Activated CD8-positive, alpha-beta memory T cell treated with anti-CD3 and anti-CD28 coated beads, Interleukin-2, amount 50 U/mL, for 48 hours (primary cell): ENCODE data around the gene ZSCAN16.
A peak's percentile ranks its signal among the peaks of the same experiment; 100 is the strongest.
"Not testable (repeated sequence)": the region's sequence is repeated elsewhere in the genome, so short reads cannot be mapped to it uniquely, and the experiment has no call there.

ENCODE experiments used
- DNase-seq: peaks from one replicate; pipeline ENCODE4 v3.0.0-alpha.2; 2020

The ZSCAN16 gene

DNA sequence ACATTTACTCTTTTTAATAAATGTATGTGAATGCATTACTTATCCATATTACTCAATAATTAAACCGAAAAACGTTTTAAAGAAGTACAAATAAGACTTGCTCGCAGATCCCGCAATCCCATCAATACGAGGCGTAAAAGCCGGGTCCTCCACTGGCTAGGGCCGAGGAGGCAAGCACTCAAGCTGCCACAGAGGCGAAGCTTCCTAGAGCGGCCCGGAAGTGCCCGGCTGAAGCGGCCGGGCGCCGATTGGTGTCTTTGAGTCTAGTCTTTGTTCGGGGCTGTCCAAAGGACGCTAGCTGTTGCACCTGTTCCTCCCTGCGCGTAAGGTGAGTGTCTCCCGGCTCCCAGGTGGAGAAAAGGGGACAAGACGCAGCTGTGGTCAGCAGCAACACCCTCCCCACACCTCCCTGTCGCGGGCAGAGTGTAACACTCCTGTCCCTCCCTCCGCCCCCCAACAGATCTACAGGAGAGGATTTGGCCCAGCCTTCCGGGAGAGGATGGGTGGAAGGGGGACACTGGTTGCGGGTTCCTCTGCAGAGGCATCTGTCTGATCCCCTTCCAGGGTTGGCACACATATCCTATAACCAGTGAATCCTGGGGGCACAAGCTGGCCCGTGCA, at the start of gene ZSCAN16:
ZSCAN16 (plus strand) TSS at position 260 of the 621 bp plus-strand sequence. CDS start 835 bp downstream, outside the sequence.
- peak; percentile 86 for DNase-seq

- no peak for DNase-seq
These were observed 46.4 kb upstream of the ZSCAN16 start for GRCh38 chr6:28078050-28078449.

DNA sequence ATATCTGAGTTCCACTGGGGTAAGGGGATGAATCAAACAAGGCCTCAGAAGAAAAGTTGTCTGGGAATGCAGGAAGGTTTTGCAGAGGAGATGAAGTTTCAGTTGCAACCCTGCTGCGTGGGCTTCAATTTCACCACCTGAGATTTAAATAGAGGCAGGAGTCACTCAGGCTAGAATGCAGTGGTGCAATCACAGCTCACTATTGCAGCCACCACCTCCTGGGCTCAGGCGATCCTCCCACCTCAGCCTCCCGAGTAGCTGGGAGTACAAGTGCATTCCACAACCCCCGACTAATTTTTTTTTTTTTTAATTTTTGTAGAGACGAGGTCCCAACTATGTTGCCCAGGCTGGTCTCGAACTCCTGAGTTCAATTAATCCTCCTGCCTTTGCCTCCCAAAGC, 45.6 kb upstream of the ZSCAN16 start:
- DNase-seq: no peak

DNA sequence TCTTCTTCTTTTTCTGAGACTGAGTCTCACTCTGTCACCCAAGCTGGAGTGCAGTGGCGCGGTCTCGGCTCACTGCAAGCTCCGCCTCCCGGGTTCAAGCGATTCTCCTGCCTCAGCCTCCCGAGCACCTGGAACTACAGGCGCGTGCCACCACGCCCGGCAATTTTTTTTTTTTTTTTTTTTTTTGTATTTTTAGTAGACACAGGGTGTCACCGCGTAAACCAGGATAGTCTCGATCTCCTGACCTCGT, 44.1 kb upstream of the ZSCAN16 start, which contains the start of gene ZNF165:
ZNF165 (plus strand) TSS at position 188 of the 250 bp plus-strand sequence. CDS start 4,913 bp downstream, outside the sequence.
- DNase-seq: not testable (repeated sequence)

- DNase-seq: peak; percentile 97
These were observed 43.6 kb upstream of the ZSCAN16 start for GRCh38 chr6:28080631-28081485.

DNA sequence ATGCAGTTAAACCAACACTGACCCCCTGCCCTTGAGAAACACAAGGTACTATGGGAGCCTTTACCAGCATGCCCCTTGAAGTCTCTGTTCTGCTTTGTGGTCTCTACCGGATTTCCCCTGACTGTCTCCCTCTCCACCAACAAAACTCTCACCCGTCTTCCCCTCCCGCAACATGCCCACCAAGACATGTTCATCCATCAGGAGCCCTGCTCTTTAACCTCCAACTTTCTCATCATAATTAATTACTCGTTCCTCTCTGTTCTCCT, 43.0 kb upstream of the ZSCAN16 start:
- no peak for DNase-seq

DNA sequence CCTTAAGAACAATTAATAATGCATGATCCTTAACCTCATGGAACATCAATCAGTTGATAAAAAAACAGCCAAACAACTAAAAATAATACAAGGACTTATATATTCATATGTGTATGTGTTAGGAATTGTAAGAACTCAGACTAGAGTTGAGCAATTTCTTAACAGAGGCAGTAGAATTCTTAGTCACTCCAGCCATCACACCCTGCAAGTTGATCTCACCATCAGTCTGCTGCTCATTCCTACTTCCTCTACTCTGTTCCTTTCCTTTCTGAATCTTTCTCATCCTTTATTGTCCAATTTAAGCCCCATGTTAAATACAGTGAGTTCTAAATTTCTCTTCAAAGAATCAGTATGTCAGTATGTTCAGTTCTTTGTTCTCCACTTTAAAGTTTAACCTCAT, 41.5 kb upstream of the ZSCAN16 start:
- no peak for DNase-seq

- DNase-seq: no peak
These were observed 35.4 kb upstream of the ZSCAN16 start for GRCh38 chr6:28089054-28089453.

GRCh38 chr6:28090917-28091586, 33.4 kb upstream of the ZSCAN16 start:
- no peak for DNase-seq

DNA sequence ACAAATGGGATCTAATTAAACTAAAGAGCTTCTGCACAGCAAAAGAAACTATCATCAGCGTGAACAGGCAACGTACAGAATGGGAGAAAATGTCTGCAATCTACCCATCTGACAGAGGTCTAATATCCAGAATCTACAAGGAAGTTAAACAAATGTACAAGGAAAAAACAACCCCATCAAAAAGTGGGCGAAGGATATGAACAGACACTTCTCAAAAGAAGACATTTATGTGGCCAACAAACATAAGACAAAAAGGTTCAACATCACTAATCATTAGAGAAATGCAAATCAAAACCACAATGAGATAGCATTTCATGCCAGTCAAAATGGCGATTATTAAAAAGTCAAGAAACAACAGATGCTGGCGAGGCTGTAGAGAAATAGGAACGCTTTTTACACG, 22.2 kb upstream of the ZSCAN16 start:
- DNase-seq: not testable (repeated sequence)

DNA sequence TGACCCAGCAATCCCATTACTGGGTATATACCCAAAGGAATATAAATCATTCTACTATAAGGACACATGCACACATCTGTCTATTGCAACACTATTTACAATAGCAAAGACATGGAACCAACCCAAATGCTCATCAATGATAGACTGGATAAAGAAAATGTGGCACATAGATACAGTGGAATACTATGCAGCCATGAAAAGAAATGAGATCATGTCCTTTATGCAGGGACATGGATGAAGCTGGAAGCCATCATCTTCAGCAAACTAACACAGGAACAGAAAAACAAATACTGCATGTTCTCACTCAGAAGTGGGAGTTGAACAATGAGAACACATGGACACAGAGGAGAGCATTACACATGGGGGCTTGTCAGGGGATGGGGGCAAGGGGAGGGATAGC, 21.7 kb upstream of the ZSCAN16 start:
- not testable (repeated sequence) for DNase-seq

DNA sequence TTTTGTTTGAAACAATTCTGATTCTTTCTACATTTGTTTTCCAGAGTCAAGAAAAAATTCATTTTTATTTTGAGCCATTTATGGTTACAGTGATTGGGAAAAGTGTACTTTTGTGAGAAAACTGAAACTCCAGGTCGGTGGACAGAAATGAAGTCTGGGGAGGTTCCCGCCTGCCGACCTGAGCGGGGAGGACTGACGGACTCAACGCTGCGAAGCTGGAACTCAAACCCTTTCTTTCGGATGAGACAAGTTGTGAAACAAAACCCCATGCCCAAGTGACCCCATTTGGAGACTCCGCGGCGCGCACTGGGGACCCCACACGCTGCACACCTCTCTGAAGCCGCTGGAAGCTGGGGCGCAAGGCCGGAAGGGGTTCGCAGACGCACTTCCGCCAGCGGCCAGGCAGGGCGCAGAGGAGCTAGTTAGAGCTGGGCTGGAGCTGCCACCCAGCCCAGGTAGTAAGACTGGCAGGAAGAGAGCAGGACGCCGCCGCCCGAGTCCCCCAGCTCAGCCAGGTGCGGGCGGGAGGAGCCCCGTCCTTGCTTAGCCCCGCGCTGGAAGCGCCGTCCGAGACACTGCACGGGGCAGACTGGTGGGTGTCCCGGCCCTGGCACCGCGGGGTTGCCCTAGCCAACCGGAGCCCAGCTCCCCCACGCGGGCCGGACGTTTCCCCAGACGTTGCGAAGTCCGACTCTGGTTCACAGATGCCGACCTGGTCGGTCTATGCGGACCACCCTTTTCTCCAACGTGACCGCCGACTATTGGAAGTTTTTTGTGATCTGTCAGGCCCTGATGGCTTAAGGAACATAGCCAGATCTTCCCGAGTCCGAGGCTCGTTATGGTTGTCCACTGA, 19.8 kb upstream of the ZSCAN16 start:
- DNase-seq: peak; percentile 89

DNA sequence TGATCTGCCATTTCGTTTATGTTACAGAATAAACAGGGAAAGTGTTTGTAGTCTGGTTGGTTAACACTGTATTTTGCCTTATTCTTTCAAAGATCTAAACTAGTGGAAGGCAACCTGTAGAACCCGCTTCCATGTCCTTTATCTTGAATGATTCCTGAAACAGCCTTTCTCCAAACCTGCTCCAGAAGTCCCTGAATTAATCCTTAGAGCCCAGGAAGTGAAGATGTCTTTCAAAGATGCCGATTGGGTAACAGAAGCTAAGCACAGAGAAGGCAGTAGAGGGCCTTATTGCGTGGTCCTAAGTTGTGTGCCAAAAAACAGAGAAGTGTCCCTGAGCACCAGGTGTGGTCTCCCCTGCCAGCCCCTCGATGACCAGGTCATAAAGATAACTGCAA, 19.2 kb upstream of the ZSCAN16 start:
- DNase-seq: no peak

GRCh38 chr6:28107506-28107905, 16.9 kb upstream of the ZSCAN16 start:
- DNase-seq: no peak

DNA sequence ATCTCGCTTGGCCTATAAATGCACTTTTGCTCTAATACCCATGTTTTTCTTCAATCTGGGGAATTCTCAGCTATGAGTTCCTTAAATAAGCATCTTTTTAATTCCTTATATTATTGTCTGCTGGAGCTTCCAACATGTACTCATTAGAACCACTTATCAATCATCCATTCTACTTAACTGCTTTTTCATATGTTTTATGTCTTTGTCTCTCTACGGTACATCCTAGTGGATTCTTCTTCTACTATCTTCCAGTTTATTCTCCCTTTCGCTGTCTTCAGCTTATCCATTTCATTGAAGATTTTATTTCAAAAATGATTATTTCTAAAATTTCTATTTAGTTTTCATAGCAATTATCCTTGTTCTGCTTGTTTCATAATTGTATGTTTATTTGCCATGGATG, 12.4 kb upstream of the ZSCAN16 start:
- no peak for DNase-seq

DNA sequence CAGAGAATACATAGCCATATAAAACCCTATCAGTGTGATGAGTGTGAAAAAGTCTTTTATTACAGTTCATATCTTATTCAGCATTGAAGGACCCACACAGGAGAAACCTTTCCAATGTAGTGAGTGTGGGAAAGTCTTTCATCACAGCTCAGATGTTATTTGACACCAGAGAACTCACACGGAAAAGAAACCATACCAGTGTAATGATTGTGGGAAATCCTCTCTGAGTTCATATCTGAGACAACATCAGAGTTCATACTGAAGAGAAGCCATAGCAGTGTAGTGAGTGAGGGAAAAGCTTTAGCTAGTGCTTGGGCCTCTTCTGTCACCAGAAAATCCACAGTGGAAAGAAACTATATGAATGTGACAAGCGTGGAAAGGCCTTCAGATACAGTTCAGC, 8.6 kb upstream of the ZSCAN16 start:
- no peak for DNase-seq

- DNase-seq: no peak
These were observed 6.9 kb upstream of the ZSCAN16 start for GRCh38 chr6:28117386-28118050.

- no peak for DNase-seq
These were observed 6.2 kb upstream of the ZSCAN16 start for GRCh38 chr6:28118217-28118616.

- DNase-seq: no peak
These were observed 2.5 kb upstream of the ZSCAN16 start for GRCh38 chr6:28121876-28122275.

DNA sequence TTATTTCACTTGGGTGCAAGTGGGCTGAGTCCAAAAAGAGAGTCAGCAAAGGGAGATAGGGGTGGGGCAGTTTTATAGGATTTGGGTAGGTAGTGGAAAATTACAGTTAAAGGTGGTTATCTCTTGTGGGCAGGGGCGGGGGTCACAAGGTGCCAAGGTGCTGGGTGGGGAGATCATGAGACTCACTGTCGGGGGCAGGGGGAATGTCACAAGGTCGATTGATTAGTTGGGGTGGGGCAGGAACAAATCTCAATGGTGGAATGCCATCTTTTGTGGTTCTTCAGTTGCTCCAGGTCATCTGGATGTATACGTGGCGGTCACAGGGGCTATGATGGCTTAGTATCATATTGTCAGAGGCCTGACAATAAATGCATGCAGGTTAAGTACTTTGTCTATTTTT, 2.1 kb upstream of the ZSCAN16 start:
- not testable (repeated sequence) for DNase-seq

- DNase-seq: no peak
These were observed 553 bp downstream of the ZSCAN16 start for GRCh38 chr6:28124971-28125353.

DNA sequence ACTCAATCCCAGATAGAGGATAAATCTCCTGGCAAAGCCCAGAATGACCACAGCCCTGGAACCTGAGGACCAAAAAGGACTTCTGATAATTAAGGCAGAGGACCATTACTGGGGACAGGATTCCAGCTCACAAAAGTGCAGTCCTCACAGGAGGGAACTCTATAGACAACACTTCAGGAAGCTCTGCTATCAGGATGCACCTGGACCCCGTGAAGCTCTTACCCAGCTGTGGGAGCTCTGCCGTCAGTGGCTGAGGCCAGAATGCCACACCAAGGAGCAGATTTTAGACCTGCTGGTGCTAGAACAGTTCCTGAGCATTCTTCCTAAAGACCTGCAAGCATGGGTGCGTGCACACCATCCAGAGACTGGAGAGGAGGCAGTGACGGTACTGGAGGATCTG, 992 bp downstream of the ZSCAN16 start:
- no peak for DNase-seq

DNA sequence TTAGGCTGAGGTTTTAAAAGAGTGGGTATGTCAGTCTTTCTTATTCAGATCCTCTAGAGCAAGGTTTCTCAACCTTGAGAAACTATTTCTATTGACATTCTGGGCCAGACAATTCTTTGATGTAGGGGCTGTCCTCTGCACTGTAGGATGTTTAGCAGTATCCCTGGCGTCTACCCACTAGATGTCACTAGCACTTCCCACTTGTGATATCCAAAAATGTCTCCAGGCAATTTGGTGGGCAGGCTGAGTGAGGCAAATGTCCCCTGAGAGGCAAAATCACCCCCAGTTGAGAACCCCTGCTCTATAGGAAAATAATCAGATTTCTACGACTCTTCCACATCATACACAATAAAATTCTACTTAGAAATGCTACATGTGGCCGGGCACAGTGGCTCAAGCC, 9.6 kb downstream of the ZSCAN16 start:
- no peak for DNase-seq
